GM18907 (cell line): ENCODE measurements around the gene RTN4RL2.
A peak's percentile ranks its signal among the peaks of the same experiment; 100 is the strongest.

Experiments used
- ATAC-seq: cut with Tn5 transposase; IDR thresholded peaks from one replicate; pipeline ENCODE4 v1.9.1; 2021; ENCODE audit warnings: mild to moderate bottlenecking, moderate library complexity; ENCODE audit not compliant: unreplicated experiment

The RTN4RL2 gene

GRCh38 chr11:57498540-57498939, 38.2 kb downstream of the RTN4RL2 start:
- no peak for ATAC-seq

DNA sequence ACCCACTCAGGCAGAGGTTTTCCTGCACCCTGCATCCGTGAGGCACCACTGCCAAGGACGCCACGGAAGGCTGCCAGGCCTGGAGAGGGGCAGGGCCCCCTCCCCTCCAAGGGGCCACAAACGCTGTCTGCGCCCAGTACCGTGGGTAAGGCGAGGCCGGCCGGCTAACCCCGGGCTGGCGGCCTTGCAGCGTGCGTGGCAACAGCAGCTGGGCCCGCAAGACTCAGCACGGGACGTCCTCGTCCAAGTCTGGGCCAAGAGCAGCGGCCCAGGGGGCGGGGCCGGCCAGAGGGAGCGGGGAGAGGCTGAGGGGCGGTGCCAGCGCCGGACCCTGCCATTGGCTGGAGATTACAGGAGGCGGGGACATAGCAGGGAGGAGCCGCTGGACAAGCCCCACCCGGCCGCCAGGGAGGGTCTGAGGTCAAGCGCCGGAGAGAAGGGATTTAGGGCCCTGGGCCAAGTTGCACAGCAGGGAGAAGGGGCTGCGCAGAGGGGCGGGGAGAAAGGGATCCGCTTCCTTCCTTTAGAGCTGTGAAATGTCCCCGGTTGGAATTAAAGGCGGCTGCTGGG, 39.2 kb downstream of the RTN4RL2 start:
- ATAC-seq: peak; percentile 99

GRCh38 chr11:57499983-57500461, 39.7 kb downstream of the RTN4RL2 start:
- ATAC-seq: peak; percentile 5

GRCh38 chr11:57500515-57500914, 40.2 kb downstream of the RTN4RL2 start:
- ATAC-seq: no peak

DNA sequence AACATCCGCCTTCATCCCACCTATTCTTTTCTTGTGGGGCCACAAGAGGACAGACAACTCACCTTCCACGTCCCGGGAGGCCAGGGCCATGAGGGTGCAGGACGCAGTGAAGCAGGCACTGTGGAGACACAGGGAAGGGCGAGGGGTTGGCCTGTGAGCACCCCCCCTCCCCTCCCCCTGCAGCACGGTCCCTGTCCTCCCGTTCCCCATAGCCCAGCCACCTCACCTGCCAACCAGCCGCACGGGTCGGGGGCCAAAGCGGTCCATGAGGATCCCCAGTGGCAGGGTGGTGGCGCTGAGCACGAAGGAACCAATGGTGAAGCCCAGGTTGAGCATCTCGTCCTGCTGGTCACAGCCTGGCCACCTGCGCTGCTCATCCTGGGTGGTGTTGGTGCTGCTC, 40.6 kb downstream of the RTN4RL2 start:
- no peak for ATAC-seq

DNA sequence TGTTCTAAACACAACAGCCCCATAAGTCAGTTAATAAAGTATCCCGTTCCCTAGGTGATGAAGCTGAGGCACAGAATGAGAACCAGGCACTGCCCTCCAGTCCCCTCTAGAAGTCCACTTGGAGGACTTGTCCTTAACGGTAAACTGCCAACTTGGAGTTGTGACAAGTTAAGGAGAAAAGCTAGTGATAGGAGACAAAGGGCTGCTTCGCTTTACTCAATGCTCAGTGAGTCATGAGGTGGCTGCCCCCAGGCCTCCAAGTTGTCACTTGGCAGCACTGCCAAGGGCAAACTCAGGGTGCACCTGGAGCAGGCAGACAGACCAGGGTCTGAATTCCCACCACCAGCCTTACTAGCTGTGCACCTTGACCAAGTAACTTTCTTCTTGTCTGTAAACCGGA, 41.6 kb downstream of the RTN4RL2 start:
- ATAC-seq: no peak

DNA sequence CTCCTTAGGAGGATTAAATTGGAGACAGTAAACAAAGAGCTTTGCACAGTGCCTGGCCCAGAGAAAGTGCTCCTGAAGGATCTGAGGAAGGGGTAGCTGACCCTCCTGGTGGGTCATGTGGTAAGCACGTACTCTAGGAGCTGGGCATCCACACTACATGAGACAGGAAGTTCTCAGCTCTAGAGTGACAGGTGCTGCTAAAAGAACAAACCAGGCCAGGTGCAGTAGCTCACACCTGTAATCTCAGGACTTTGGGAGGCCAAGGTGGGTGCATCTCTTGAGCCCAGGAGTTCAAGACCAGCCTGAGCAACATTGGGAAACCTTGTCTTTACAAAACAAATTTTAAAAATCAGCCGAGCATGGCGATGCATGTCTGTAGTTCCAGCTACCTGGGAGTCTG, 42.0 kb downstream of the RTN4RL2 start:
- ATAC-seq: no peak

- no peak for ATAC-seq
These were observed 42.5 kb downstream of the RTN4RL2 start for GRCh38 chr11:57502870-57503269.

DNA sequence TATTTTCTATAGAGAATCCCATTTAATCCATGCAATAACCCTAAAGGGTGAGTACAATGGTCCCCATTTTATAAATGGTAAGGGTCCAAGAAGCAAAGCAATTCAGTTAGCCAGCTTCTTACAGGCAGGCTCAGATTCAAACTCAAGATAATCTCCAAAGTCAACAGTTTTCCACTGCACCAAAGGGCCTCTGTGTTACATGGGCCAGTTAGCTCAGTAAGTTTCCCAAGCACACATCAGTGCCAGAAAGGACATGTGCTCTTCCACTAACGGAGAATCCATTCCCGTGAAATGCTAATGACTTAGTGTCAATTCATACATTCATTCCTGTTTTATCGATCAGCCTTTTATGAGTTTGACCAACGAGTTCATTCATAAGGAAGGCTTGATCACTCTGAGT, 44.2 kb downstream of the RTN4RL2 start:
- ATAC-seq: no peak

DNA sequence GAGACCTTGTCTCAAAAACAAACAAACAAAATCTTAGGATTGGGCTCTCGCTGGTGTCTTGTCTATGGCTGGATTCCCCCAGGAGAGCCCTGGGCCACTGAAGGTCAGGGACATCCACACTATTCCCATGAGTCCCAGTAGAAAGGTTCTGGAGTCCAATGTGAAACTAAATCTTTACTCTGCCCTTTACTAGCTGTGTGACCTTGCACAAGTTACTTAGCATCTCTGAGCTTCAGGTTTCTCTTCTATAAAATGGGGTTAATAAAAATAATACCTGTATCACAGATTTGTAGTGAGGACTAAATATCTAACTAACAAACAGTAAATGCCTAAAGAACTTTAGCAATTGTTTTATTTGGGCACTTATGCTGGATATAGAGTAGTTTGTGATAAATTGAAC, 46.2 kb downstream of the RTN4RL2 start:
- no peak for ATAC-seq

- no peak for ATAC-seq
These were observed 48.2 kb downstream of the RTN4RL2 start for GRCh38 chr11:57508341-57509170.

DNA sequence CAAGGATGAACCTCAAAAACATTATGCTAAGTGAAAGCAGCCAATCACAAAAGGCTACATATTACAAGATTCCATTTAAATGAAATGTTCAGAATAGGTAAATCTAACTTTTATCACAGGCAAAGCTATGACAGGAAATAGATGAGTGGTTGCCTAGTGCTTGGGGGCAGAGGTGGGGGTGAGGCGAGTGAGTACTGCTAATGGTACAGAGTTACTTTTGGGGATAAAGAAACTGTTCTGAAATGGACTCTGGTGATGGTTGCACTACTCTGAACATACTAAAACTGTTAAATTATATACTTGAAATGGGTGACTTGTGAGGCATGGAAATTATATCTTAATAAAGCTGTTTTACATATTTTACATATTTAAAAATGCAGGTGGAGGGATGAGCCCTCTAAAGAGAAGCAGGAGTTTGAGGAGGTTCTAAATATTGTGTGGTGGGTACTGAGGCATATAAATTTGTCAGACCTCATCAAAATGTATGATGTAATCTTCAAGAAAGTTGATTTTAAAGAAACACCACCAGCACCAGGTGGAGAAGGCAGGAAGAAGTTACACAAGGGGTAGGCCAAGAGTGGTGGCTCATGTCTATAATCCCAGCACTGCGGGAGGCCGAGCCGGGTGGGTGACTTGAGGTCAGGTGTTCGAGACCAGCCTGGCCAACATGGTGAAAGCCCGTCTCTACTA, 51.6 kb downstream of the RTN4RL2 start:
- ATAC-seq: no peak

GRCh38 chr11:57512646-57513451, 52.5 kb downstream of the RTN4RL2 start:
- ATAC-seq: no peak

DNA sequence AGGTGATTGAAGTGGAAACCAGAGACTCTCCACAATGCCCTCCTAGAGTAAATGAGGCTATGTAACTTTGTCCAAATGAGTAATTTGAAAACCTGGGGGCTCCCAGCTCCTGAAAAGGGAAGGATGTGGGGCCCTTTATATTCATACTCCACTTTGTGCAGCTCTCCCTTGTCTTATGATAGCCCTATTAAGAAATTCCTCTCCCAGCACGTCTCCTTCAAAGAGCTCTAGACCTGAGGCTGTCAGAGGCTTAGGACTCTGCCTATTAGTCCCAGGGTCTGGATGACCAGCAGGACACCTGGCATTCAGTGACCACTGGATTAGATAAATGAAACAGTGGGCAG, 53.1 kb downstream of the RTN4RL2 start:
- ATAC-seq: no peak

DNA sequence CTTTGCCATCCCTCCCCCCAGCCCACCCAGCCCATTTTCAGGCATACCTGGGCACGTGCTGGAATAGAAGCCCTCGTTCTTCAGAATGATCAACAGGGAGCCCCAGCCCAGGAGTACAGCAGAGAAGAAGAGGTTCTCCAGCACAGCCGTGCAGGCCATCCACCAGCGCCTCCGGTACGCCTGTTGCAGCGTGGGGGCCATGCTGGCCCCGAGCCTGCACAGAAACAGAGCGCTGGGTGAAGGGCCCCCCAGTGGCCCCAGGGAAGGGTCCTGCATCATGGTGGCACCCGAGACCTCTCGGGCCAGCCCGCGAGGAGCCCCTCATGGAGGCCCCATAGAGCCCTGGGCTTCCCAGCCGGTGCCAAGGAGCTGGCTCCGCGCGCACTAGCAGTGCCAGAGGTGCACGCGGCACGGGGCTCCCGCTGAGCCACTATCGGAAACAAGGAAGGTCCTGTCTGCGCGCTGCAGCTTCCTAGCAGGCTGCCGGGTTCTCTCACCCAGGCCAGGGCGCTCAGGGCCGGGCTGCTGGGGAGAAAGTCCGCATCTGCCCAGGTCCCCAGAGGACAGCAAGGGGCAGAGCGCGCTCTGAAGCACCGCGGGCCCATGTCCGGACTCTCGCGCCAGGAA, 53.7 kb downstream of the RTN4RL2 start:
- peak; percentile 44 for ATAC-seq

- ATAC-seq: peak; percentile 52
These were observed 54.4 kb downstream of the RTN4RL2 start for GRCh38 chr11:57514538-57515331.

- peak; percentile 50 for ATAC-seq
These were observed 55.2 kb downstream of the RTN4RL2 start, which contains the start of gene SLC43A1 for GRCh38 chr11:57515332-57516060. TSS of gene SLC43A1 (minus strand) at chr11:57515702. CDS start at chr11:57514111, 1,591 bp downstream.

DNA sequence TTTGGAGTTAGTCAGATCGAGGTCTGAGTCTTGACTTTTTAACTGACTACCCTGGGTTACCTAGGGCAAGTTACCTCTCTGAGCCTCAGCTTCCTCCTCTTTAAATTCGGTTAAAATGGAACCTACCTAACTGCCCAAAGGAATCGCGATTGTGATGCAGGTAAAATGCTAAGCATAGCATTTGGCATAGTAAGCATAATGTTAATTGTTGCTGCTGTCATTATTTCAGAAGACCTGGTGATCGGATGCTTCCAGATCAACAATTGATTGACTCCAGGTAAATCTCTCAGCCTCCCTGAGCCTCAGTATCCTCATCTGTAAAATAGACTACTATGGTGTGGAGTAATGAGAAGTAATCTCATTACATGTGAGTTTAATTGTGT, 55.7 kb downstream of the RTN4RL2 start:
- no peak for ATAC-seq

- ATAC-seq: no peak
These were observed 60.8 kb downstream of the RTN4RL2 start for GRCh38 chr11:57521116-57521515.
